Stimulated activated naive CD8-positive, alpha-beta T cell treated with anti-CD3 and anti-CD28 coated beads, Interleukin-15, amount 100 ng/mL, for 72 hours (primary cell): ENCODE data around the gene MEIS3.

ENCODE experiments used
- ATAC-seq: fragments of 150-1000 bp; cut with Tn5 transposase; 2 replicates; pipeline ENCODE4 v1.10.0; 2021; ENCODE audit warnings: mild to moderate bottlenecking, moderate library complexity
- DNase-seq, 2 donors: peaks; one replicate each; pipeline ENCODE4 v3.0.0; 2021 to 2022
- H3K27ac Mint-ChIP-seq, 2 donors: one replicate each; pipeline ENCODE4 v1.8.0; 2022; ENCODE audit warnings: mild to moderate bottlenecking in 2 of 2, mixed read lengths in 2 of 2, moderate library complexity in 2 of 2
- H3K27me3 Mint-ChIP-seq: one replicate; pipeline ENCODE4 v1.8.0; 2022; ENCODE audit warnings: mixed read lengths
- H3K4me1 Mint-ChIP-seq: one replicate; pipeline ENCODE4 v1.8.0; 2022; ENCODE audit warnings: mild to moderate bottlenecking, mixed read lengths
- H3K4me3 Mint-ChIP-seq, 2 donors: one replicate each; pipeline ENCODE4 v1.8.0; 2022; ENCODE audit warnings: mild to moderate bottlenecking in 2 of 2, mixed read lengths in 2 of 2, moderate library complexity in 1 of 2
- H3K9me3 Mint-ChIP-seq, 2 donors: one replicate each; pipeline ENCODE4 v1.8.0; 2022; ENCODE audit warnings: mixed read lengths in 2 of 2

MEIS3 gene

GRCh38 chr19:47444388-47444821 lies 25.1 kb upstream of the MEIS3 start:
- Mint-ChIP-seq H3K9me3 (peaks cover 0 to 7% of the 10 kb centered on the region in 2 donors), H3K4me1 (peaks cover 56% of the 10 kb centered on the region), H3K4me3 (peak overlapping the region; percentile 25 to 67), H3K27me3 (peaks cover 94% of the 10 kb centered on the region), H3K27ac (no peak overlapping the region)
- ATAC-seq = no peak
- no peak for DNase-seq

- Mint-ChIP-seq H3K9me3 (peaks cover 0 to 7% of the 10 kb centered on the region in 2 donors), H3K4me1 (peaks cover 54% of the 10 kb centered on the region), H3K27ac (no peak overlapping the region), H3K27me3 (peaks cover 91% of the 10 kb centered on the region), H3K4me3 (no peak overlapping the region)
- DNase-seq (no peak), ATAC-seq (no peak)
These were observed 24.0 kb upstream of the MEIS3 start for GRCh38 chr19:47443331-47443730.

- no peaks in the 10 kb centered on the region for H3K9me3 Mint-ChIP-seq
- H3K4me3 Mint-ChIP-seq = no peak overlapping the region
- H3K4me1 Mint-ChIP-seq = peaks cover 35% of the 10 kb centered on the region
- ATAC-seq (no peak), DNase-seq (no peak)
- H3K27me3 Mint-ChIP-seq = peaks cover 78% of the 10 kb centered on the region
- H3K27ac Mint-ChIP-seq = no peak overlapping the region
These were observed 19.5 kb upstream of the MEIS3 start for GRCh38 chr19:47438793-47439220.

DNA sequence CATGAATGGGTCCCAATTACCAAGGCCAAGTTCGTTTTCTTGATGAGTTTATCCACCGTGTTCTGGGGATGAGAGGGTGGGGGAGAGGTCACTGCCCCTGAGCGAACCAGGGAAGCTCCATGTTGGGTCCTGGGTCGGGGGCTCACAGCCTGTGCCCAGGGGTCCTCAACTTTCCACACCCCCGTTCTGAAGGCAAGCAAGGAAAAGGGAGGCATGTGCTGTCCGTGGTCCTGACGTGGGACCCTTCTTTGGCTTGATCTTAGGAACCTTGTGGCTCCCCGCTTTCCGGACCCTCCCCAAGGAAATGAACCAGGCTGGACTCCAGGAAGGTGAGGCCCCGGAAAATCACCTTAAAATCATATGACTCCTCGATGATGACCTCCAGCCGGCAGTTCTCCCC lies 18.2 kb upstream of the MEIS3 start:
- DNase-seq (no peak), ATAC-seq (no peak)
- no peak overlapping the region for H3K27ac Mint-ChIP-seq
- peaks cover 38% of the 10 kb centered on the region for H3K4me1 Mint-ChIP-seq
- peaks cover 65% of the 10 kb centered on the region for H3K27me3 Mint-ChIP-seq
- H3K4me3 Mint-ChIP-seq = no peak overlapping the region
- H3K9me3 Mint-ChIP-seq = no peaks in the 10 kb centered on the region

- peak overlapping the region in 1 of 2 donors; percentile 57 for H3K27ac Mint-ChIP-seq
- H3K9me3 Mint-ChIP-seq = no peaks in the 10 kb centered on the region
- peak; percentile 89 for ATAC-seq
- H3K4me1 Mint-ChIP-seq = peaks cover 44% of the 10 kb centered on the region
- peak overlapping the region in 1 of 2 donors; percentile 69 for H3K4me3 Mint-ChIP-seq
- peak; percentile 83 to 84 for DNase-seq
- peaks cover 66% of the 10 kb centered on the region for H3K27me3 Mint-ChIP-seq
These were observed 17.5 kb upstream of the MEIS3 start for GRCh38 chr19:47436712-47437401.

DNA sequence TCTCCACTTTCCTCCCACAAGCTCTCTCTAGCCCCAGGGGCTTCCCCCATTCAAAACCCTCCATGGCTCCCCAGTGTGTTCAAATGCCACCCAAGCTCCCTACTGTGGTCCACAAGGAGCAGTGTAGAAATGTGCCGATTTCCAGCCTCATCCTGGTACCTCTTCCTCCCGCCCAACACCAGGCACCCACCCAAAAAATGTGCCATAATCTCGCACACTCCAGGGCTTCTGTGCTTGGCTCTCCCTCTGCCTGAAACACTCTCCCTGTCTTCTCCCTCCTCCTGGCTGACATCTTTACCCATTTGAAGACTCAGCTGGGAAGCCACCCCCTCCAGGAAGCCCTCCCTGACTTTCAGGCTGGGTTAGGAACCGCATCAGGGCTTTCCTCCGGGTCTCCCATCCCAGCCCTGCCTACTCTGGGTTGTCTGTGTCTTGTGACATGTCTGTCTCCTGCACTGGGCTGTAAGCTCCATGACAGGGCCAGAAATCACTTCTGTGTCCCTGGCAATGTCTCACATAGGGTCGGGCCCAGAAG lies 16.6 kb upstream of the MEIS3 start:
- ATAC-seq (no peak), DNase-seq (no peak)
- H3K9me3 Mint-ChIP-seq = no peaks in the 10 kb centered on the region
- H3K4me3 Mint-ChIP-seq = peak overlapping the region; percentile 2 to 69
- H3K4me1 Mint-ChIP-seq = peaks cover 45% of the 10 kb centered on the region
- peaks cover 66% of the 10 kb centered on the region for H3K27me3 Mint-ChIP-seq
- H3K27ac Mint-ChIP-seq = no peak overlapping the region

GRCh38 chr19:47435196-47435595 lies 15.9 kb upstream of the MEIS3 start:
- H3K4me3 Mint-ChIP-seq = peak overlapping the region in 1 of 2 donors; percentile 24

DNA sequence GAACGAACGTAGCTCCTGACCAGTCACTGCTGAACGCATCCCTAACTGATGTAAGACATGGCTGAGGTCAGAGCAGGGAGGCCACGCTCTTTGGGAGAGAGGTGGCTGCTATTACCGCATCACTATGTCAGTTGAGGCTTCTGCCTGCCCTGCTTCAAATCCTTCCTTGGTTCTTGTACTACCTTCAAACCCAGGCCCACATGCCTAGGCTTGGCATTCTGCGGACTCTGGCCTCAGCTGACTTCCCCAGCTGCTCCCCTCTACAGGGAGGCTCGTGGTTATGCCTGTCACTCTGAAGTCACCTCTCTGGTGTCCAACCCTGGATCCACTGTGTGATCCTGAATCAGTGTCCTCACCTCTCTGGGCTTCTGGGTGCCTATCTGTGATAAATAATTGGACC lies 14.8 kb upstream of the MEIS3 start:
- Mint-ChIP-seq H3K4me3 (no peak overlapping the region), H3K27ac (no peak overlapping the region), H3K9me3 (no peaks in the 10 kb centered on the region), H3K4me1 (peaks cover 62% of the 10 kb centered on the region), H3K27me3 (peaks cover 70% of the 10 kb centered on the region)
- no peak for DNase-seq
- ATAC-seq = no peak

More at GRCh38 chr19:47435196-47435595, 15.9 kb upstream of the MEIS3 start:
- peaks cover 51% of the 10 kb centered on the region for H3K4me1 Mint-ChIP-seq
- ATAC-seq (peak; percentile 74), DNase-seq (peak in 1 of 2 donors; percentile 48)
- no peaks in the 10 kb centered on the region for H3K9me3 Mint-ChIP-seq
- no peak overlapping the region for H3K27ac Mint-ChIP-seq
- H3K27me3 Mint-ChIP-seq = peaks cover 68% of the 10 kb centered on the region

DNA sequence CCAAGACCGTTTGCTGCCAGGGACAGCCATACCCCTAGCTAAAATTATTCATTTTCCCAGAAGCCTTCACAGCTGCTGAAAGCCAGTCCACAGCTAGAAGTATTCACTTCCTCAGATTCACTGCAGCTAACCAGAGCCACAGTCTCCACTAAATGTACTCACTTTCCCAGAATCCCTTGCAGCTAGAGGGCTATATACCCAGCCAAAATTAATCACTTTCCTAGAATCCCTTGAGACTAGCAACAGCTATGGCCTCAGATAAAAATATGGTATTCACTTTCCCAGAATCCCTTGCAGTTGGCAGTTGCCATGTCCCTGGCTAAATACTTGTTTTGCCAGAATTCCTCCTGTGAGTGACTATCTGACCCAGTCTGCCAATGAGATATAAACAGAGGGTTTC lies 13.8 kb upstream of the MEIS3 start:
- H3K4me1 Mint-ChIP-seq = peaks cover 62% of the 10 kb centered on the region
- DNase-seq = no peak

GRCh38 chr19:47432499-47432898 lies 13.2 kb upstream of the MEIS3 start:
- Mint-ChIP-seq H3K9me3 (no peaks in the 10 kb centered on the region), H3K27me3 (peaks cover 54% of the 10 kb centered on the region), H3K4me1 (peaks cover 61% of the 10 kb centered on the region), H3K4me3 (no peak overlapping the region), H3K27ac (no peak overlapping the region)
- ATAC-seq = no peak
- no peak for DNase-seq

More for the DNA sequence above, 13.8 kb upstream of the MEIS3 start:
- ATAC-seq = no peak
- Mint-ChIP-seq H3K27me3 (peaks cover 61% of the 10 kb centered on the region), H3K4me3 (no peak overlapping the region), H3K9me3 (no peaks in the 10 kb centered on the region), H3K27ac (no peak overlapping the region)

DNA sequence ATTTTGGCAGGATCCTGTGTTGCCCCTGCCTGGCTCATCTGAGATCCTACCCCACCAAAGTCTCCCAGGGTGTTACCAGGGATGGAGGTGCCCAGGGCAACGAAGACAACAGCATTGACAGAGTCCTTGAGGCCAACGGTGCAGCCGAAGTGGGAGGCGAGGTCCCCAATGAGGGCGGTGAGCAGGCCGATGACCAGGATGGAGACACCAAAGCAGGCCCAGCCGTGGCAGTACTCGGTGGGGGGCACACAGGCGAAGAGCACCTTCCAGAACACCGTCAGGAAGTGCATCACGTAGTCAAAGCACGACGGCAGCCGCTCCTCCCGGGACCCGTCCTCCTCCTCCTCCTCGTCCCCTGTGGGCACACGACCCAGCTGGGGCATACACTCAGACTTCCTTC lies 12.8 kb upstream of the MEIS3 start:
- no peak for DNase-seq
- Mint-ChIP-seq H3K27me3 (peaks cover 54% of the 10 kb centered on the region), H3K27ac (no peak overlapping the region), H3K4me3 (no peak overlapping the region), H3K4me1 (peaks cover 57% of the 10 kb centered on the region), H3K9me3 (no peaks in the 10 kb centered on the region)
- no peak for ATAC-seq

DNA sequence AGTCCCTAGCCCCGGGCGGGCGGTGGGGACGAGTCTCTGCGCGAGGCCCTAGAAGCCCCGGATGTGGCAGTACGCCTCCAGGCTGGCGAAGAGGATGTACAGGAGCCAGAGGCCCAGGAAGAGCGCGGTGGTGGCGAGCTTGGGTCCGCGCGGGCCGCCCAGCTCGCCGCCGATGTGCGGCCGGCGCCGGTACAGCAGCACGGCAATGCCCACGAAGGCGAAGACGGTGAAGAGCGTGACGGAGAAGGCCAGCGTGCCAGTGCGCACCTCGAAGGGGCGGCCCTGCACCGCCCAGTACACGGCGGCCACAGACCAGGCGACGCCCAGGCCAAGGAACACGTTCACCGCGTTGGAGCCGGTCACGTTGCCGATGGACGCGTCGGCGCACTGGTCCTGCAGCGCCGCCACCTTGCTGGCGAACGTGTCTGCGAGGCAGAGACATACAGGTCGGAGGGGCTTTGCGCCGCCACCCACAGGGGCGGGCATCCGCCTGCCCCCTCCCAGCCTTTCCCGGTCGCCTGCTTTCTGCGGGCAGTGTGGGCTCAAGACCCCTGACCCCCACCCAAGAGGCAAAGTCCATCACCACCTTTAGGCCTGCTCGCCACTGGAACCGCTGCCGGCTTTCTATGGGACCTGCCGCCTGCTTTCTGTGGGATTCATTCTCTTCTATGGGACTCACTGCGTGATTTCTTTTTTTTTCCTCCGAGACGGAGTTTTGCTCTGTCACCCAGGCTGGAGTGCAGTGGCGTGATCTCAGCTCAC lies 10.9 kb upstream of the MEIS3 start:
- Mint-ChIP-seq H3K27me3 (peaks cover 54% of the 10 kb centered on the region), H3K4me1 (peaks cover 40% of the 10 kb centered on the region), H3K27ac (peak overlapping the region; percentile 28 to 64), H3K4me3 (peak overlapping the region; percentile 78 to 83), H3K9me3 (no peaks in the 10 kb centered on the region)
- DNase-seq (peak; percentile 55 to 56), ATAC-seq (peak; percentile 60)

DNA sequence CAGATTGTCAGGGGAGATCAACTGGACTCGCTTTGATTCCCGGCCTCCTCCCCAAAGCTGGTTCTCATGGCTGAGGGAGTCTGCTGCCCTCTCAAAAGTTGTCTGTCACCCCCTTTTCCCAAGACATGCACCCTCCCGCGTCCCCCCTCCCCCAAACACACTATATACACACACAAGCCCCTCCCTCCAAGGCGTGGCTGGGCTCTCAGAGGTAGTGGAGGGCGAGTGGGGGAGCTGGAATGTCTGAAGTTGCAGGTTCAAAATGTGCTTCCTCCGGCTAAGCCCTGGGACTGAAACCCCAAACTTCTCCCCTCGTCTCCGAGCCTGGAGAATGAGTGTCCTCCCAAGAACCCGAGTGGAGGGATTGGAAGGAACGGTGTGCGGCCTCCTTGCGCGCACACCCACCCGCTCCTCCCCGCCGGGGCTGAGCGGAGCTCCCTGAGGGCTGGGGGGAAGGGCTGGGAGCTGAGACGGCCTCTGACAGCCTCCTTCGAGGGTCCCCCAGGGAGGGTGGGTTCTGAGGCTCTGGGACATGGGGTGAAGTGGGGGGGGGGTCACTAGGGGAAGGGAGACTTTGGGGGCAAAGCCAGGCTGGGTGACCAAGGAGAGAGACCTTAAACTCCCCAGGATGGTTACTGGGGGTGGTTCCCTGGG lies 9.9 kb upstream of the MEIS3 start:
- H3K9me3 Mint-ChIP-seq = no peaks in the 10 kb centered on the region
- peak overlapping the region in 1 of 2 donors; percentile 28 for H3K27ac Mint-ChIP-seq
- DNase-seq (no peak), ATAC-seq (no peak)
- peak overlapping the region; percentile 78 to 83 for H3K4me3 Mint-ChIP-seq
- H3K4me1 Mint-ChIP-seq = peaks cover 36% of the 10 kb centered on the region
- peaks cover 57% of the 10 kb centered on the region for H3K27me3 Mint-ChIP-seq

GRCh38 chr19:47428177-47428894 lies 9.0 kb upstream of the MEIS3 start:
- H3K4me1 Mint-ChIP-seq = peaks cover 32% of the 10 kb centered on the region
- peaks cover 62% of the 10 kb centered on the region for H3K27me3 Mint-ChIP-seq
- H3K9me3 Mint-ChIP-seq = no peaks in the 10 kb centered on the region
- DNase-seq (peak; percentile 95 to 96), ATAC-seq (peak; percentile 89)
- no peak overlapping the region for H3K27ac Mint-ChIP-seq
- H3K4me3 Mint-ChIP-seq = no peak overlapping the region
